Measurements from ENCODE around the gene SHISA5. TPM values are rescaled to one million over a fixed set of nuclear protein-coding genes. Genes with fewer than 3 reads are reported as not detected.

The SHISA5 gene
- total and polyA plus RNA-seq, 2 donors (not counting 1 experiment from before 2014, with no cell fraction given), result 147 to 183 TPM

GRCh38 chr3:48434591-48435222 lies 69.3 kb downstream of the SHISA5 start:
- H3K4me2 ChIP-seq (replicated peaks; ENCODE audit: low read depth, low read length, poor library complexity, severe bottlenecking), result no peak overlapping the region

More at GRCh38 chr3:48434591-48435222, 69.3 kb downstream of the SHISA5 start:
- TF ChIP-seq CTCF (IDR thresholded peaks at IDR 0.05) (no peak), EZH2 (IDR thresholded peaks at IDR 0.05; ENCODE audit: borderline replicate concordance, insufficient read depth, low read depth, low read length, poor library complexity, severe bottlenecking) (no peak)
- no peak for ATAC-seq (ENCODE audit: low read depth)
- peaks cover 26% of the 10 kb centered on the region for H3K79me2 ChIP-seq (ENCODE audit: control insufficient read depth, insufficient read depth, low read length)
- H3K27ac ChIP-seq (ENCODE audit: low read length in 2 of 2), result no peak overlapping the region
- Mint-ChIP-seq H3K27ac (no peak overlapping the region), H3K4me3 (no peak overlapping the region), H3K4me1 (peaks cover 18% of the 10 kb centered on the region), H3K27me3 (no peaks in the 10 kb centered on the region), H3K9me3 (ENCODE audit: insufficient read depth) (no peaks in the 10 kb centered on the region)
- no peaks in the 10 kb centered on the region for H3K27me3 ChIP-seq (replicated peaks in 1 of 4; ENCODE audit: control extremely low read depth in 1 of 4, control insufficient read depth in 3 of 4, insufficient read depth in 4 of 4, low read length in 3 of 4)
- H3K4me1 ChIP-seq (ENCODE audit: control insufficient read depth in 2 of 2, insufficient read depth in 2 of 2, low read length in 2 of 2), result peaks cover 15 to 16% of the 10 kb centered on the region in 2 donors
- H3K9ac ChIP-seq (ENCODE audit: low read length), result no peak overlapping the region
- no peaks in the 10 kb centered on the region for H3K9me3 ChIP-seq (ENCODE audit: control extremely low read depth in 1 of 3, control insufficient read depth in 2 of 3, insufficient read depth in 1 of 3, low read length in 2 of 3)
- peaks cover 0 to 16% of the 10 kb centered on the region in 2 experiments for H3K36me3 ChIP-seq (replicated peaks in 1 of 2; ENCODE audit: control extremely low read depth in 1 of 2, control insufficient read depth in 1 of 2, extremely low read depth in 1 of 2, insufficient read depth in 2 of 2, low read length in 1 of 2)
- intact Hi-C loops (cut with micrococcal nuclease), result no loop called here
- no peak overlapping the region for H2AFZ ChIP-seq (ENCODE audit: insufficient read depth, low read depth, low read length, poor library complexity, severe bottlenecking)
- POLR2A ChIA-PET, result no interaction called here
- CTCF ChIA-PET, result interaction anchor here (1.4 to 13.4 kb wide), 7 partner anchors 14 to 163 kb away, joined by 3 to 330 read pairs (median 34); partner anchors contain the start of genes ATRIP and PFKFB4
- 81% methylated on average over 15 of the region's 15 CpGs for WGBS (ENCODE audit: insufficient coverage)
- DNase-seq, result no peak
- H4K20me1 ChIP-seq (ENCODE audit: control insufficient read depth, insufficient read depth, low read length, poor library complexity, severe bottlenecking), result no peaks in the 10 kb centered on the region
- H3K4me3 ChIP-seq (ENCODE audit: control extremely low read depth in 1 of 5, extremely low read depth in 1 of 5, insufficient read depth in 1 of 5, low read depth in 2 of 5, low read length in 4 of 5), result no peak overlapping the region

Measured in B cell (primary cell).